Ascending aorta (tissue), 2 donors: ENCODE measurements around the gene ANKRD6. TPM values are rescaled to one million over a fixed set of nuclear protein-coding genes. Genes with fewer than 3 reads are reported as not detected.

ENCODE experiments used
- DNase-seq, 2 donors: peaks; one replicate each; pipeline ENCODE4 v3.0.0-alpha.2; 2019; ENCODE audit warnings: low spot score in 2 of 2
- H3K27ac ChIP-seq, 2 donors: fragments of 200-600 bp; sonication (generic); one replicate each; pipeline ENCODE4 v1.5.1; 2016 to 2017; ENCODE audit warnings: mild to moderate bottlenecking in 1 of 2
- H3K27me3 ChIP-seq: fragments of 200-600 bp; sonication (generic); one replicate; pipeline ENCODE4 v1.5.1; 2017
- H3K36me3 ChIP-seq, 2 donors: fragments of 200-600 bp; sonication (generic); one replicate each; pipeline ENCODE4 v1.5.1; 2016
- H3K4me1 ChIP-seq, 2 donors: fragments of 200-600 bp; sonication (generic); one replicate each; pipeline ENCODE4 v1.5.1; 2016 to 2017; ENCODE audit warnings: mild to moderate bottlenecking in 1 of 2
- H3K4me3 ChIP-seq, 2 donors: fragments of 200-600 bp; sonication (generic); one replicate each; pipeline ENCODE4 v1.5.1; 2016 to 2017; ENCODE audit warnings: mild to moderate bottlenecking in 1 of 2
- H3K9me3 ChIP-seq, 2 donors: fragments of 200-600 bp; sonication (generic); one replicate each; pipeline ENCODE4 v1.5.1; 2016
- intact Hi-C: fragments of 100-400 bp; cut with DNase I; formaldehyde crosslinking; loops from one replicate; pipeline ENCODE4 v1.15.1; 2023
- total RNA-seq: library from RNA; depleted of rRNA; stranded (reverse); fragments of >200 nt; gene quantifications from one replicate; pipeline ENCODE4 v1.1.0, GENCODE V29; 2016
- TF ChIP-seq, protein P1 (sequence below), 3 experiments: fragments of 200-600 bp in 2 of 3; fragments of 450-650 bp in 1 of 3; sonication (generic) in 2 of 3; IDR thresholded peaks; one replicate each; pipeline ENCODE4 v1.5.1; 2016 to 2019; ENCODE audit warnings: antibody characterized with exemption in 3 of 3, mild to moderate bottlenecking in 1 of 3, moderate library complexity in 1 of 3

ANKRD6 gene
- total RNA-seq, 1 donor from 2014 or later = 32.2 TPM

DNA sequence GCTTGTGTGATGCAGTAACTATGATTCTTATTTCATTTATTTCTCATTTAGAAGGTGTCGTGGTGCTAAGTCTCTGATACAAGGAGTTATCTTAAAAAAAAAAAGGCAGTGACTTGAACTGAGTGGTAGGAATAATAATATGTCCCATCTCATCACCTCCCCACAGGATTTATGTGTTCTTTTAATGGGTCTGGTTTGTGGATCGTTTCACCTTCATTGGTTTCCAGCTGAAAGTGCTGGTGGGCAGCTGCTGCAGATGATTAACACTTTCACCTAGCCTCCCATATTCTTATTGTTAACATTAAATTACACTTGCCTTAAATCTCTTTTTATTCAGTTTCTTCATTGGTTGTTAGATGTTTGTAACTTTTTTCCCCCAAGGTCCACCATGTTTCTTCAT, 68.8 kb downstream of the ANKRD6 start:
- Histone ChIP-seq H3K27me3 (no peaks in the 10 kb centered on the region), H3K9me3 (no peaks in the 10 kb centered on the region), H3K36me3 (no peaks in the 10 kb centered on the region), H3K4me3 (no peak overlapping the region), H3K4me1 (no peaks in the 10 kb centered on the region), H3K27ac (no peak overlapping the region)
- intact Hi-C loops = no loop called here
- DNase-seq = no peak
- TF ChIP-seq, protein P1, sequence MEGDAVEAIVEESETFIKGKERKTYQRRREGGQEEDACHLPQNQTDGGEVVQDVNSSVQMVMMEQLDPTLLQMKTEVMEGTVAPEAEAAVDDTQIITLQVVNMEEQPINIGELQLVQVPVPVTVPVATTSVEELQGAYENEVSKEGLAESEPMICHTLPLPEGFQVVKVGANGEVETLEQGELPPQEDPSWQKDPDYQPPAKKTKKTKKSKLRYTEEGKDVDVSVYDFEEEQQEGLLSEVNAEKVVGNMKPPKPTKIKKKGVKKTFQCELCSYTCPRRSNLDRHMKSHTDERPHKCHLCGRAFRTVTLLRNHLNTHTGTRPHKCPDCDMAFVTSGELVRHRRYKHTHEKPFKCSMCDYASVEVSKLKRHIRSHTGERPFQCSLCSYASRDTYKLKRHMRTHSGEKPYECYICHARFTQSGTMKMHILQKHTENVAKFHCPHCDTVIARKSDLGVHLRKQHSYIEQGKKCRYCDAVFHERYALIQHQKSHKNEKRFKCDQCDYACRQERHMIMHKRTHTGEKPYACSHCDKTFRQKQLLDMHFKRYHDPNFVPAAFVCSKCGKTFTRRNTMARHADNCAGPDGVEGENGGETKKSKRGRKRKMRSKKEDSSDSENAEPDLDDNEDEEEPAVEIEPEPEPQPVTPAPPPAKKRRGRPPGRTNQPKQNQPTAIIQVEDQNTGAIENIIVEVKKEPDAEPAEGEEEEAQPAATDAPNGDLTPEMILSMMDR (IDR thresholded peaks at IDR 0.05) = no peak

DNA sequence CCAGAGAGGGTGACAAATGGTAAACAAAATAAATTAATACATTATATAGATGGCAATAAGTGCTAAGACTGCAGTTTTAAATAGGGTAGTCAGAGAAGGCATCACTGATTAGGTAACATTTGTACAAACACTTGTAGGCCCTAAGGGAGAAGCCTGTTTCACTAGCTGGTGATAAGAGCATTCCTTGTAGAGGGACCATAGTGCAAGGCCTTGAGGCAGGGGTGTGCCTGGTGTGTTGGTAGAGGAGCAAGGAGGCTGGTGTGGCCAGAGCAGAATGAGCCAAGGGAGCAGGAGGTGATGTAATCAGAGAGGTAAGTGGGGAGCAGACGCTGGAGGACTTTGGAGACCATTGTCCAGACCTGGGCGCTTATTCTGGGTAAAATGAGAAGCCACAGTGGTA, 70.7 kb downstream of the ANKRD6 start:
- TF ChIP-seq, protein P1 (IDR thresholded peaks at IDR 0.05) = no peak
- intact Hi-C loops = no loop called here
- H3K36me3 ChIP-seq = no peaks in the 10 kb centered on the region
- H3K9me3 ChIP-seq = no peaks in the 10 kb centered on the region
- H3K4me1 ChIP-seq = no peaks in the 10 kb centered on the region
- no peak for DNase-seq
- no peak overlapping the region for H3K27ac ChIP-seq
- H3K4me3 ChIP-seq = no peak overlapping the region
- no peaks in the 10 kb centered on the region for H3K27me3 ChIP-seq

DNA sequence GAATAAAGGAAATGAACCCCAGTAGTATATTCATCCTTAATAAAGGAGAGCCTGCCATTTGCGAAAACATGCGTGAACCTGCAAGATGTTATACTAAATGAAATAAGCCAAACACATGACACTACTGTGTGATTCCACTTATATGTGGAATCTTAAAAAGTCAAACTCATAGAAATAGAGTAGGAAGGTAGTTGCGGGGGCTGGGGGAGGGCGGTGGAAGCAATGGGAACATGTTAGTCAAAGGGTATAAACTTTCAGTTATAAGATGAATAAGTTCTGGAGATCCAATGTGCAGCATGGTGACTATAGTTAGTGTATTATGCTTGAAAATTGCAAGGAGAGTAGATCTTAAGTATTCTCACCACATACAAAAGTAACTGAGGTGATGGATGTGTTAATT, 72.9 kb downstream of the ANKRD6 start:
- Histone ChIP-seq H3K4me1 (peaks cover 0 to 16% of the 10 kb centered on the region in 2 donors), H3K9me3 (no peaks in the 10 kb centered on the region), H3K36me3 (no peaks in the 10 kb centered on the region), H3K27me3 (no peaks in the 10 kb centered on the region), H3K4me3 (no peak overlapping the region), H3K27ac (no peak overlapping the region)
- no peak for DNase-seq
- intact Hi-C loops = no loop called here
- TF ChIP-seq, protein P1 (IDR thresholded peaks at IDR 0.05) = no peak

DNA sequence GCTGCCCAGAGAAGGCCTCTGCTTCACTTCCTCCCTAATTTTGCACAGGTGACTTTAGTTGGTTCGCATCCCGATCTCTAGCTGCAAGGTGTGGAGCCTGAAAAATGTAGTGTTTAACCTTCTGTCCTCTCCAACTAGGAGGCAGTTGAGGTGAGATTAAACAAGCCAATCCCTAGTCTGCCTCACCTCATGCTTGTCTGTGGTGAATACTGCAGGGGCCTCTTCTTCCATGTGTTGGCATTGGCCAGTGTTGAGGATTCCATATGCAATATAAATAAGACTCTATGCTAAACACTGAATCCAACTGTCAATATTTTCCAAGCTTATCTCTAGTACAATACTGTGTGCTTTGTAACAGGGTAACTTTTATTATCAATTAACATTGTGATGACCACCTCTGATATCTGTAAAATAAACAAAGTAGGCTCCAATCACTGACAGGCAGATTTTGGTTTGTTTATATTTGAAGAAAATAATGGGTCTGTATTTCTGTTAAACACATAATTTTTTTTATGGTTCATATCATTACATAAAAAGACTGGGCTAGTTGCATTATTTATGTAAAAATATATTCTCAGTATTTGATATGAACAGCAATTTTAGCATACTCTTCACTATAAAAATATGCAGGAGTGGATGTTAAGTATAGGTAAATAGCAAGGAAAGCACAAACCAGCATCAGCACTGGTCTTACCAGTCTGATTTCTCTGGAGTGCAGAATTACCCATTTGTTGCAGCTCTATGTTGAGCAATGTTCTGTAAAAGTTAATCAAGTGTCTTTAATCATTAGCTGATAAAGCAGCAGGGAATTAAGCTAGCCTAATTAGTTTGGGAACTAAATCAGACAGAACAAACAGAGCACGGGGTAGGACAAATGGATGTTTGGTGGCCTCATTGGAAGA, 74.0 kb downstream of the ANKRD6 start:
- Histone ChIP-seq H3K9me3 (no peaks in the 10 kb centered on the region), H3K4me1 (peaks cover 0 to 16% of the 10 kb centered on the region in 2 donors), H3K27me3 (no peaks in the 10 kb centered on the region), H3K4me3 (no peak overlapping the region), H3K27ac (no peak overlapping the region), H3K36me3 (no peaks in the 10 kb centered on the region)
- intact Hi-C loops = no loop called here
- TF ChIP-seq, protein P1 (IDR thresholded peaks at IDR 0.05) = no peak
- no peak for DNase-seq

DNA sequence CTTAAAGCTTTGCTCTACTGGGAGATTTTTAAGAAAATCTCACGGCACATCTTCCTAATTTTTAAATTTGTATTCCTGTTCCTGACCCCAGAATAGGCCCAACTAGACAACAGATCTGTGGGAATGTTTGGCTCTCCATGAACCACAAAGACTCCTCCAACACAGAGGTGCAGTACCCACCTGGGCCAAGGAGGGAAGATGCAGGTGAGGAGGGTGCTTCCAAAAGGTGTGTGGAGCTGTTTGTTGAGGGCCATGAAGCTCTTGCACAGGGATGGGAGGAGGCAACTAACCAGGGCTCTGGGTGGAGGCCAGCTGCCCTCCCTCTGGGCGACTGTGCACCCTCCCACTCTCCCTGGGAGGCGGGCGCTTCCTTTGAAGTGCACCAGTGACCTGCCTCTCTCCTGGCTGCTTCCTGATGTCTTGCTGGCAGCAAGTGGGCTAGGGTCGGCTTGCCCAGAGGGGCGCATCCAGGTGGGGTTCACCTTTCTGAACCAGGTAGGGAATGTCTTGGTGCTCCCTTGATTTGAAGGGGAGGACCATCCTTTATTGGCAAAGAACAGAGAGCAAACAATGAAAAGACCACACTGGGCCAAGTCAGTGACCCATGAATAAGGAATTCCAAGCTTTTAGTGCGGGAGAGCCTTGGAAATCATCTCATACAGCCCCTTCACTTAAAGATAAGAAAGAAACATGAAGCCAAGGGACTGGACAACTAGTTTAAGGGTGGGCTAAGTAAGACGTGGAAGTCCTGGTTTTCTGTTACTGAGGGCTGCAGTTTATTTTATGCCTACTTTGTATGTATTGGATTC, 76.0 kb downstream of the ANKRD6 start:
- Histone ChIP-seq H3K4me3 (no peak overlapping the region), H3K4me1 (peaks cover 0 to 16% of the 10 kb centered on the region in 2 donors), H3K27ac (peak overlapping the region in 1 of 2 donors; percentile 42), H3K27me3 (no peaks in the 10 kb centered on the region), H3K36me3 (no peaks in the 10 kb centered on the region), H3K9me3 (no peaks in the 10 kb centered on the region)
- intact Hi-C loops = no loop called here
- no peak for DNase-seq
- TF ChIP-seq, protein P1 (IDR thresholded peaks at IDR 0.05) = no peak
